Measurements from ENCODE around the gene LPCAT3.

Gene LPCAT3

GRCh38 chr12:6943722-6944380, 74.4 kb downstream of the LPCAT3 start, which contains the start of the genes C12orf57 and RNU7-1 (continued):
- TF ChIP-seq ZNF561 (tag by site-specific recombination; IDR thresholded peaks at IDR 0.05; ENCODE audit: borderline replicate concordance) (peak; percentile 42; the same call in 1 of the 2 replicates), ZNF37A (tag by site-specific recombination; IDR thresholded peaks at IDR 0.05) (no peak), ZFHX2 (tag by site-specific recombination; conservative IDR thresholded peaks at IDR 0.05) (no peak), ZNF677 (tag by site-specific recombination; IDR thresholded peaks at IDR 0.05) (no peak; the same call in 1 of the 2 replicates), YY1 (tag by site-specific recombination; IDR thresholded peaks at IDR 0.05) (peak; percentile 75; the same call in 1 of the 2 replicates), ZBTB21 (tag by site-specific recombination; IDR thresholded peaks at IDR 0.05) (0 out of 2 replicates have a peak, but pooled peaks have one; percentile 38), ZNF2 (tag by site-specific recombination; IDR thresholded peaks at IDR 0.05) (peak; percentile 70; the same call in 1 of the 2 replicates), ZNF18 (tag by site-specific recombination; IDR thresholded peaks at IDR 0.05) (peak; percentile 42; the same call in 1 of the 2 replicates), ZNF174 (tag by site-specific recombination; IDR thresholded peaks at IDR 0.05) (no peak), ZNF423 (tag by site-specific recombination; IDR thresholded peaks at IDR 0.05) (no peak), IKZF3 (tag by site-specific recombination; IDR thresholded peaks at IDR 0.05) (peak; percentile 86), ZBTB10 (tag by site-specific recombination; IDR thresholded peaks at IDR 0.05) (peak; percentile 89; the same call in 1 of the 2 replicates), ZBTB17 (tag by site-specific recombination; IDR thresholded peaks at IDR 0.05) (peak; percentile 1; the same call in 1 of the 2 replicates), TCF7L2 (IDR thresholded peaks at IDR 0.05; ENCODE audit: borderline replicate concordance, low read depth, low read length) (no peak), ZFP3 (tag by site-specific recombination; IDR thresholded peaks at IDR 0.05; ENCODE audit: low read depth) (0 out of 2 replicates have a peak, but pooled peaks have one; percentile 48), ZNF24 (tag by site-specific recombination; IDR thresholded peaks at IDR 0.05) (peak; percentile 57), TRIM28 (IDR thresholded peaks at IDR 0.05; ENCODE audit: borderline replicate concordance, low read length) (no peak), PATZ1 (tag by site-specific recombination; IDR thresholded peaks at IDR 0.05) (0 out of 2 replicates have a peak, but pooled peaks have one; percentile 70), ZNF704 (tag by site-specific recombination; IDR thresholded peaks at IDR 0.05) (no peak), ZNF501 (tag by site-specific recombination; IDR thresholded peaks at IDR 0.05) (peak; percentile 19; the same call in 1 of the 2 replicates), ZBTB6 (tag by site-specific recombination; IDR thresholded peaks at IDR 0.05) (peak; percentile 66; the same call in 1 of the 2 replicates)
- TF ChIP-seq, protein P1, sequence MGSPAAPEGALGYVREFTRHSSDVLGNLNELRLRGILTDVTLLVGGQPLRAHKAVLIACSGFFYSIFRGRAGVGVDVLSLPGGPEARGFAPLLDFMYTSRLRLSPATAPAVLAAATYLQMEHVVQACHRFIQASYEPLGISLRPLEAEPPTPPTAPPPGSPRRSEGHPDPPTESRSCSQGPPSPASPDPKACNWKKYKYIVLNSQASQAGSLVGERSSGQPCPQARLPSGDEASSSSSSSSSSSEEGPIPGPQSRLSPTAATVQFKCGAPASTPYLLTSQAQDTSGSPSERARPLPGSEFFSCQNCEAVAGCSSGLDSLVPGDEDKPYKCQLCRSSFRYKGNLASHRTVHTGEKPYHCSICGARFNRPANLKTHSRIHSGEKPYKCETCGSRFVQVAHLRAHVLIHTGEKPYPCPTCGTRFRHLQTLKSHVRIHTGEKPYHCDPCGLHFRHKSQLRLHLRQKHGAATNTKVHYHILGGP (tag by site-specific recombination; IDR thresholded peaks at IDR 0.05) = no peak
- TF ChIP-seq, protein P2, sequence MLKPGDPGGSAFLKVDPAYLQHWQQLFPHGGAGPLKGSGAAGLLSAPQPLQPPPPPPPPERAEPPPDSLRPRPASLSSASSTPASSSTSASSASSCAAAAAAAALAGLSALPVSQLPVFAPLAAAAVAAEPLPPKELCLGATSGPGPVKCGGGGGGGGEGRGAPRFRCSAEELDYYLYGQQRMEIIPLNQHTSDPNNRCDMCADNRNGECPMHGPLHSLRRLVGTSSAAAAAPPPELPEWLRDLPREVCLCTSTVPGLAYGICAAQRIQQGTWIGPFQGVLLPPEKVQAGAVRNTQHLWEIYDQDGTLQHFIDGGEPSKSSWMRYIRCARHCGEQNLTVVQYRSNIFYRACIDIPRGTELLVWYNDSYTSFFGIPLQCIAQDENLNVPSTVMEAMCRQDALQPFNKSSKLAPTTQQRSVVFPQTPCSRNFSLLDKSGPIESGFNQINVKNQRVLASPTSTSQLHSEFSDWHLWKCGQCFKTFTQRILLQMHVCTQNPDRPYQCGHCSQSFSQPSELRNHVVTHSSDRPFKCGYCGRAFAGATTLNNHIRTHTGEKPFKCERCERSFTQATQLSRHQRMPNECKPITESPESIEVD (tag by site-specific recombination; IDR thresholded peaks at IDR 0.05) = 0 out of 2 replicates have a peak, but pooled peaks have one; percentile 44
- TF ChIP-seq, protein P3, sequence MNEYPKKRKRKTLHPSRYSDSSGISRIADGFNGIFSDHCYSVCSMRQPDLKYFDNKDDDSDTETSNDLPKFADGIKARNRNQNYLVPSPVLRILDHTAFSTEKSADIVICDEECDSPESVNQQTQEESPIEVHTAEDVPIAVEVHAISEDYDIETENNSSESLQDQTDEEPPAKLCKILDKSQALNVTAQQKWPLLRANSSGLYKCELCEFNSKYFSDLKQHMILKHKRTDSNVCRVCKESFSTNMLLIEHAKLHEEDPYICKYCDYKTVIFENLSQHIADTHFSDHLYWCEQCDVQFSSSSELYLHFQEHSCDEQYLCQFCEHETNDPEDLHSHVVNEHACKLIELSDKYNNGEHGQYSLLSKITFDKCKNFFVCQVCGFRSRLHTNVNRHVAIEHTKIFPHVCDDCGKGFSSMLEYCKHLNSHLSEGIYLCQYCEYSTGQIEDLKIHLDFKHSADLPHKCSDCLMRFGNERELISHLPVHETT (tag by site-specific recombination; IDR thresholded peaks at IDR 0.05) = peak; percentile 39

All from HEK293 (cell line).